HG03108 (cell line): Measurements from ENCODE around the gene SLC12A7.
"Not testable (repeated sequence)": the region's sequence is repeated elsewhere in the genome, so short reads cannot be mapped to it uniquely, and the experiment has no call there.

Source experiments
- ATAC-seq: cut with Tn5 transposase; IDR thresholded peaks from one replicate; pipeline ENCODE4 v1.9.1; 2021; ENCODE audit warnings: moderate library complexity; ENCODE audit not compliant: unreplicated experiment

The SLC12A7 gene

GRCh38 chr5:1127959-1128785 lies 16.3 kb upstream of the SLC12A7 start:
- no peak for ATAC-seq

DNA sequence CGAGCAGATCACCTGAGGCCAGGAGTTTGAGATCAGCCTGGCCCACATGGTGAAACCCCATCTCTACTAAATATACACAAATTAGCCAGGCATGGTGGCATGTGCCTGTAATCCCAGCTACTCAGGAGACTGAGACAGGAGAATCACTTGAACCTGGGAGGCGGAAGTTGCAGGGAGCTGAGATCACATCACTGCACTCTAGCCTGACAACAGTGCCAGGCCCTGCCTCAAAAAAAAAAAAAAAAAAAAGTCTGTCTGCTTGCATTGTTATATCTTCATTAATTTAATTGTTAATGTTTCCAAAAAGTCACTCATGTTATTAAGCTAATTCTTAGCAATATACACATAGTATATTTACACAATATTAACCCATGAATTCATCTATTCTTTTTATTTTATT lies 13.8 kb upstream of the SLC12A7 start:
- ATAC-seq = not testable (repeated sequence)

DNA sequence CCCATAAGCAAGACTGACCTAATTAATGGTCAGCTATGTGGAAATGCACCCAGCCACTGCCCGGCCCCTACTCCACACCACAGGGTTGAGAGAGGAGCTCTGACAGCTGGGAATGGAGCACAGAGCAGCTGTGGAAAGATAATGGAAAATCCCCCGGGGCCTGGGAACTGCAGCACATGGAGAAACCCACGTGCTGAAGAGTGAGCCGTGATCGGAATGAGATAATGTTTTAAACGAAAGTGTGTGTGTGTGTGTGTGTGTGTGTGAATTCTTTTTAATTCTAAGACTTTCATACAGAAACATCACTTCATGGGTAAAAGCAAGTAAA lies 13.1 kb upstream of the SLC12A7 start:
- no peak for ATAC-seq

DNA sequence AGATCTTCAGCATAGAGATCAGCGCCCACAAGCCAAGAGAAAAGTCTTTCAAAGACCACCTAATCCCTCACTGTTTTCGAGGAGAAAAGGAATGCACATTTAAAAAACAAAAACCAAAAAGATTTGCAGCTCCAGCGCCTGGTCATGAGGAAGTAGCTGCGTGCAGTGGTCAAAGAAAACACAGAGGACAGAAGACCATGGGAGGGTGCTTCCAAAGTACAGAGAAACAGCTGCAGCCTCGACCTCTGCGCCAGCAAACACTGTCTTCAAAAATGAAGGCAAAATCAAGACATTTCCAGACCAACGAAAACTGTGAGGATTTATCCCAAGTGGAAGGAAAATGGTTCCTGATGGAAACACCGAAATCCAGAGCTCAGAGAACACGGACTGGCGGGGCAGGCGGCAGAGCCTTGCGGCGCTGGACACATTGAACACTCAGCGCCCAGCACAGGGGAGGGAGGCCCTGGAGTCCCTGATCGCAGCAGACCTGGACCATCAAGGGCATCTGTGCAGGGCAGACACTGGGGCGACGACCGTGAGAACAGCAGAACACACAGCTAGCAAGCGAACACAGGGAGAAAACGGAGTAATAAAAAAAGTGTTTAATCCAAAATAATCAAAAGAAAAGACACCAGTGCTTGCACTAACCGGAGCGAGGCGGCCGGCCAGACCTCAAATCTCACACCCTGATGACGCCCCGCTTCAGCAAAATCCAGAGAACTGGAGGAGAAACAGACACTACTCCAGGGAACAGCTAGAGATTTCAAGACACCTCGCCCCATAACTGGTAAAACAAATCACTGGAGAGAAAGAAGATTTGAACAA lies 12.6 kb upstream of the SLC12A7 start:
- ATAC-seq = no peak

DNA sequence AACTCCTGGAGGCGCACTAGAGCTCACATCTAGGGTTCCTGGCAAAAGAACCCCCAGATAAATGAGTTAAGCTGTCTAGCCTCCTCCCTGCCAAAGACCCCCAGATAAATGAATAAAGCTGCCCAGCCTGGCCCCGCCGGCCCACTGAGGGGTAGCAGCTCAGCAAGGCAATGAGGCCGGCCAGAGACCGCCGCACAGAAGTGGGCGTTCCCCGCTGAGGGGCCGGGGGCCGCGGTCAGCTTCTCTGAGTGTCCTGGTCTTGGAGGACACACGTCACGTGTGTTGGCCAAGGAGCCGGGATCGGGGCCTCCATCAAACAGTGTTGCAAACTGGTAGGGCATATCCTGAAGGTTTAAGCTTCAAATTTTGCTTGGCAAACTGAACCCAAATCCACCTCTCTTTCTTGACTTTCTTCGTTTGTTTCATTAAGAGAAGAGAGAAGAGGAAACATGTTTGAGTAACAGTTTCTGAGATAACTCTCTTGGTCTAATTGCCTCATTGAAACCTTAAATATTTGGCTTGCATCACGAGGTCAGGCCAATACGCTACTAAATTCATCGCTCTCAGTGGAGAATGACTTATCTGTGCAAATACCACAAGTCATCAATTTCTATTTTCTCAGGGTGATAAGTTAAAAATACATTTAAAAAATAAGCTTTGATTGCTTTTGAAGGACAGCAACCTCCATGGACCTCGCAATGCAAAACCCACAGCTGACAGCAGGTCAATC lies 11.7 kb upstream of the SLC12A7 start:
- ATAC-seq = no peak

DNA sequence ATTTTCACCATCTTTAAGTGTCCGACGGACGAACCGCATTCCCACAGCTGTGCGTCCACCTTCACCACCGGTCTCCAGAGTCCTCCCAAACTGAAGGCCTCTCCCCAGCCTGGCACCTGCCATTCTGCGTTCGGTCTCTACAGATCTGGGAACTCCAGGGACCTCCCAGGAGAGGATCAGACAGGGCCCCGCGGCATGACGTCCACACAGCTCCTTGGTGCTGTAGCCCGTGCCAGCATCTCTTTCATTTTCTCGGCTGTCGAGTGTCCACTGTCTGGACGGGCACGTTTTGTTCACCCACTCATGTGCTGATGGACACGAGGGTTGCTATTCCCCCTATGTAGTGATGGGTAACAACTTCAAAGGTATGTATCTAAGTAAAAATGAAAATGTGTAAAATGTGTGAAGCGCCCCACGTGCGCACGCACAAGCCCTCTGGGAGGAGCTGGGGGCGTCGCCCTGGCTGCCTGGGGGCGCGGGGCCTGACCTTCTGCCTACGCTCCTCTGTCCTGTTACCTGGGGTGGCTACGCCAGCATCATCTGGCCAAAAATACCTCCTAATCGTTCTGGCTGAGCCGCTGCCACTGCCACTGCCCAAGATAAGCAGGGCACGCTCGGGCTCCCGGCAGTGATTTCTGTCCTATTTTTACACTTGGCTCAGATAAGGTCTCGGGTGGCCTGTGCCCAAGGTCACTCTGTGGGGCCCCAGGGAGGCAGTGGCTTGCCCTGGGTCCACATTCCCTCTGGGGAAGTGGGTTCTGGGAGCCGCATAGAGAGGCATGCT lies 10.8 kb upstream of the SLC12A7 start:
- no peak for ATAC-seq

DNA sequence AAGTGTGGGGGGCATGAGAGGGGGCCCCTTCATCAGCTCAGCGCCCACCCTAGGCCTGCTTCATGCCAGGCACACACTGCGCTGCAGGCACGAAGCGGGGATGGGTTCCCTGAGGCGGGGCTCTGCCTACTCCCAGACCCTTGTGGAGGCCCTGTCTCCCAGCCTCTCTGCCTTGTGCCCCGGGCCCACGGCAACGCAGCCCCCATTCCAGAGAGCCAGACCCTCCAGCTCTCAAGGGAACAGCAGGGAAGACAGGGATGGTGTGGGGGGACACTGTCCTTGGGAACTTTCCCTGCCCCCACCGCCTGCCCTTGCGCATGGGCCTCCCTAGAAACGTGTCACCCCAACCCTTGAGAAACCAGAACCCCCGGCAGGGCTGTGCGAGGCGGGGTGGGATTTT lies 10.0 kb upstream of the SLC12A7 start:
- no peak for ATAC-seq

- no peak for ATAC-seq
Measured at GRCh38 chr5:1121044-1121443, 9.2 kb upstream of the SLC12A7 start.

GRCh38 chr5:1120236-1120999 lies 8.6 kb upstream of the SLC12A7 start:
- ATAC-seq = no peak

- ATAC-seq = no peak
Measured at GRCh38 chr5:1119312-1119831, 7.5 kb upstream of the SLC12A7 start.

DNA sequence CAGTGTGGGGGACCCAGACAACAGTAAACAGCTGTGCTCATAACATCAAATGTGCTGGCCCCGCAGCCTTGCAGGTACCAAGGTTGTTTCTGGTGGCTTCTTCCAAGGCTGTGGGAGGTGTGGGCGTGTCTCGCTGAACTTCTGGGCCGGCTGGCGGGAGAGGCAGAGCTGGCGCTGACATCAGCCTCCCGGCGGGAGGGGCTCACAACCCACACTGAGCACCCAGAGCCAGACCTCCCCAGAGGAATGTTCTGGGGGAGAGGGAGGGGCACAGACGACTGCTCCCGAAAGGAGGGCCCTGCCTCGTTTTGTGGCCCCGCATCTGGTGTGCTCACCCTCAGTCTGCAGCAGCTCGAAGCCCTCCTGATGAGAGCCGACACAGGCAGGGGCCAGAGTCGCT lies 6.9 kb upstream of the SLC12A7 start:
- ATAC-seq = no peak

DNA sequence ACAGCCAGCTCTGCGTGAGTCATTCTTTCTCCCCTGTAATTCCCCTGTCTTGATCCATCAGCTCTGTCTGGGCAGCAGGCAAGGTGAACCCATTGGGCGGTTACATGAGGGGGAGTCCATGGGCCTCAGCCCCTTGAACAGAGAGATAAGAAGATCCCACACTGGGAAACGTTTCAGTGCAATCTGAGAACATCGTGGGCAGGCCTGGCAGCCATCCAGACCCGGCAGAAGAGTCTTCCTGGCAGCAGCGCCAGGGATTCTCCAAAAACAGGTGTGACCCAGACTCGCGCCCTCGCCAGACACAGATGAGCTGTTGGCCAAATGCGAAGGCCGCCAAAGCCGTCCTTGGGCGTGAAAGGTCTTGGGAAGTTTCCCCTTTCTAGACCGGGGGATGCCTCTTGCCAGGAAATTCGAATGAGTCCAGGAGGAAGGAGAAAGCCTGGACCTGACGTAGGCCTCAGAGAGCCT lies 6.4 kb upstream of the SLC12A7 start:
- ATAC-seq = no peak

- no peak for ATAC-seq
Measured at GRCh38 chr5:1116977-1117376, 5.1 kb upstream of the SLC12A7 start.

DNA sequence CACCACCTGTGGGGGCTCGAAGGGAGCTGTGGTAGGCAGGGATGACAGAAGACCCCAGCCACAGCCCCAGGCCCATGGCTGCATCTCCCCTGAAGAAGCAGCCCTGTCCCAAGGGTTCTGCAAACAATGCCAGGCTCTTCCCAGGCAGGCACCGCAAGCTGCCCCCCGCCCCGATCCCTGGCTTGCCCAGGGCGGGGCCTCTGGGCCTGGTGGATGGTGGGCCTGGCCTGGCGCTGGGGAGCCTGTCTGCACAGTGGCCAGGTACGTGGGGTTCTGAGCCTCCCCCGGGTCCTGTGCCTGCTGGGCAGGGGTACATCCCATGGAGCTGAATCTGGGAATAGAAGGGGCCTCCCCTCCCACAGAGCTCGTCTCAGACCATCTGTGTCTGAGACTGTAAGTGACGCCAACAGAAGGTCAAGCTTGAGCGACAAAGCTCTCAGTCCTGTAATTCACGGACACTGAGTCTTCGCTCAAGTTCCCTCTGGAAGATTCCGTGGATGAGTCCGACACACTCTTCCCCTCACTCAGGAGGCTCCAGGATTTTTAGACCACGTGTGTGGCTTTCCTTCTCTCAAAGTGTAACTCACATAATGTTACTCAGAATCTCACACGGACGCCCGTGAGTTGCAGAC lies 4.4 kb upstream of the SLC12A7 start:
- ATAC-seq = no peak

DNA sequence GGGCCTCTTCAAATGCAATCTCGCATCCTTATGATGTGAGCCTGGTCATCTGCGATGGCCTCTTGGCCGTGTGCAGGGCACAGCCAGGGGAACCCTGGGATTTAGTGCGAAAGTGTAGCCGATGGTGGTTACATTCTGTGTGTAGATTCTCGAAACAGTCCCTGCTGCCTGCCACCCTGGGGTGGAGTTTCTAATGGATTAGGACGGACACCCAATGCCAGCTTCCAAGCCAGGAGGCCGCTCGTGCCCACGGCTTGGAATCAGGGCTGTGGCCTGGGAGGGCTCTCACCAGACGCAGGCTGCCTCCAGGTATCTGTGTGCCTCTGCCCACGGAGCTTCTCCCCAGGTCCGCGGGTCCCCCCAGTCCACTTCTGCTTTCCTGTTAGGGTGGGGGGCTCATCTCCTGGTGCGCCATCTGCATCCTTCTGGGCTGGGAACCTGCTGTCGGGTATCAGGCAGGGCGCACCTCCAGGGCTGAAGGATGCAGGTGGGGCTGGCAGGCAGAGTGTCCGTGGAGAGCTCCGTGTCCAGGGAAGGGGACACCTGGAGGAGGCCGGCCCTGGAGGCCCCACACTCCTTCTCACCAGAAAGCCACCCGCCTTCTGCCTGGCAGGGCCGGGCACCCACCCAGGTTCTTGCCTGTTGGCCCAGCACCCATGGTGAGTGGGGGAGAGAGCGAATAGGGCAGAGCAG lies 3.4 kb upstream of the SLC12A7 start:
- no peak for ATAC-seq

DNA sequence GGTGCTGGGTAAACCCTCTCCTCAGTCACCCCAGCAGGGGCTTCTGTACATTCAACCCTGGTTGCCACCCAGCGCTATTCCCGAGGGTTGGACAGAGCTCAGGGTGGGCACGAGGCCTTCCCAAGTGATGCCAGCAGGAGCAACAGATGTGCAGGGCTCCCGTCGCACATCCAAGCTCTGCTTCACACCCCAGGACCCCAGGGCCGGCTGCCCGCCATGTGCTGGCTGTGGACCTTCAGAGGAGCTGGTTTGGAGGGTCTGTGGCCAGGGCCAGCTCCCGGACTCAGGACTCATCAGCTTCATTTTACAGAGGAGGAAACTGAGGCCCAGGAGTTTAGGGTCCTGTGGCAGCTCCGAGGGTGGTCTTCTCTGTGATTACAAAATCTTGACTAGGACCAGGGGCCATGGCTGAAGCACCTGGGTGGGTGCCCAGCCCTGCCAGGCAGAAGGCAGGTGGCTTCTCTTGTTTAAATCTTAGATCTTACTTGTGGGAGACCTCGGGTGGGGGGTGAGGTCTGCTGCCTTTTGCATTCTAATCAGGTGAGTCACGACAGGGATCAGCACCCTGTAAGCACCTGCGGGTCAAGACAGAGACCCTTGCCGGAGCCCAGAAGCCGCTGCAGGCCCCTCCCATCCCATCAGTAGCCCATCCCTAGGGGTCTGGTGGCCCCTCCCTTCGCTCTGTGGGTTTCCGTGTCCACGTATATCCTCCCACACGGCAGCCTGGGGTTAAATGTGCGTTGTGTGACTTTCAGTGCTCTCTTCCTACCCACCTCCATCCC lies 2.1 kb upstream of the SLC12A7 start:
- no peak for ATAC-seq

DNA sequence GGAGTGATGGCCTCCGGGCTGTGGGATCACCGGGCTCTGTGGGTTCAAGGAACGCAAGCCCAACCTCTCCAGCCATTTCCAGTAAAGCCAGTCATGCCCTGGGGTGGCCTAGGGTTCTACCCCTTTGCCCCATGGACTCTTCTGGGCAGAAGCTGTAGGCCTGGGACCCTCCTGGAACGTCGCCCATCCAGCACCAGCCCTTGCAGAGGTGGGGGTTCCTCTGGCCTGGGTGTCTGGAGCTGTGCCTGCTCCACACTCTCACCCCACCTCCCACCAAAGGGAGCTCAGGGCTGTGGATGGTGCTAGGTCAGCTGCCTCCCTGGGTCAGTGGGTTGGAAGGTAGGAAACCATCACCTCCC lies 1.4 kb upstream of the SLC12A7 start:
- ATAC-seq = no peak
